GM10266 (cell line): Measurements from ENCODE around the gene CAMKK2.
A peak's percentile ranks its signal among the peaks of the same experiment; 100 is the strongest.
"Not testable (repeated sequence)": the region's sequence is repeated elsewhere in the genome, so short reads cannot be mapped to it uniquely, and the experiment has no call there.

Source experiments
- DNase-seq: peaks from one replicate; pipeline ENCODE4 v3.0.0; 2012; ENCODE audit errors: extremely low spot score
- CTCF ChIP-seq: IDR thresholded peaks from 2 replicates; pipeline ENCODE4 v1.5.1; 2012; ENCODE audit warnings: mild to moderate bottlenecking, low read depth; ENCODE audit not compliant: control insufficient read depth, insufficient read depth; ENCODE audit errors: missing control alignments

CAMKK2 gene

GRCh38 chr12:121214166-121214777 is 82.2 kb downstream of the CAMKK2 start:
- TF ChIP-seq CTCF, result no peak
- no peak for DNase-seq

- DNase-seq, result no peak
- no peak for TF ChIP-seq CTCF
These were observed 83.6 kb downstream of the CAMKK2 start for GRCh38 chr12:121212875-121213274.

GRCh38 chr12:121209624-121210572 is 86.6 kb downstream of the CAMKK2 start, which contains the start of gene P2RX4:
Gene P2RX4, plus strand, starts transcription at chr12:121210129. Its CDS starts 36 bp downstream, at chr12:121210165.
- peak; percentile 95 for DNase-seq
- TF ChIP-seq CTCF, result peak; percentile 58

- DNase-seq, result no peak
These were observed 87.3 kb downstream of the CAMKK2 start for GRCh38 chr12:121209221-121209620.

GRCh38 chr12:121208571-121208970 is 87.9 kb downstream of the CAMKK2 start:
- DNase-seq, result not testable (repeated sequence)

More at GRCh38 chr12:121209221-121209620, 87.3 kb downstream of the CAMKK2 start:
- TF ChIP-seq CTCF, result no peak

GRCh38 chr12:121205491-121205890 is 91.0 kb downstream of the CAMKK2 start:
- no peak for DNase-seq
- TF ChIP-seq CTCF, result no peak

- DNase-seq, result no peak
- no peak for TF ChIP-seq CTCF
These were observed 93.0 kb downstream of the CAMKK2 start for GRCh38 chr12:121203482-121203881.
